GM12874 (cell line): ENCODE data around the gene CHIA.

Source experiments
- TF ChIP-seq, protein P1 (sequence below): IDR thresholded peaks from 2 replicates; pipeline ENCODE4 v1.5.1; 2011; ENCODE audit warnings: low read depth, mild to moderate bottlenecking, control low read depth, low read length, moderate library complexity; ENCODE audit not compliant: insufficient read depth

The CHIA gene

GRCh38 chr1:111274653-111275052 is 16.0 kb upstream of the CHIA start:
- TF ChIP-seq, protein P1, sequence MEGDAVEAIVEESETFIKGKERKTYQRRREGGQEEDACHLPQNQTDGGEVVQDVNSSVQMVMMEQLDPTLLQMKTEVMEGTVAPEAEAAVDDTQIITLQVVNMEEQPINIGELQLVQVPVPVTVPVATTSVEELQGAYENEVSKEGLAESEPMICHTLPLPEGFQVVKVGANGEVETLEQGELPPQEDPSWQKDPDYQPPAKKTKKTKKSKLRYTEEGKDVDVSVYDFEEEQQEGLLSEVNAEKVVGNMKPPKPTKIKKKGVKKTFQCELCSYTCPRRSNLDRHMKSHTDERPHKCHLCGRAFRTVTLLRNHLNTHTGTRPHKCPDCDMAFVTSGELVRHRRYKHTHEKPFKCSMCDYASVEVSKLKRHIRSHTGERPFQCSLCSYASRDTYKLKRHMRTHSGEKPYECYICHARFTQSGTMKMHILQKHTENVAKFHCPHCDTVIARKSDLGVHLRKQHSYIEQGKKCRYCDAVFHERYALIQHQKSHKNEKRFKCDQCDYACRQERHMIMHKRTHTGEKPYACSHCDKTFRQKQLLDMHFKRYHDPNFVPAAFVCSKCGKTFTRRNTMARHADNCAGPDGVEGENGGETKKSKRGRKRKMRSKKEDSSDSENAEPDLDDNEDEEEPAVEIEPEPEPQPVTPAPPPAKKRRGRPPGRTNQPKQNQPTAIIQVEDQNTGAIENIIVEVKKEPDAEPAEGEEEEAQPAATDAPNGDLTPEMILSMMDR = no peak

DNA sequence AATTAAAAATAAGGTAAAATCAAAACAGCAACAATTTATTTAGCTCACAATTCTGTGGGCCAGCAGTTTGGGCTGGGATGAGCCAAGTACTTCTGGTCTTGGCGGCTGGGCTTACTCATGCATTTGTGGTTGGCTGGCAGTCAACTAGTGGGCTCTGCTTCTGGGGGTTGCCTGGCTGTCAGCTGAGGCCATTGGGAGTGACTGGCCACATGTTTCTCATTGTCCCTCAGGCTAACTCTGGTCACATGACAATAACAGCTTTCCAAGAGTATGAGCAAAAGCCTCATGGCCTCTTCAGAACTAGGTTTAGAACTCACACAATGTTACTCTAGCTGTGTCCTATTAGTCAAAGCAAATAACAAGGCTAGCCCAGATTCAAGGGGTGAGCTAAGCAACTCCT is 15.6 kb upstream of the CHIA start:
- TF ChIP-seq, protein P1 = no peak

GRCh38 chr1:111275780-111276433 is 14.7 kb upstream of the CHIA start:
- TF ChIP-seq, protein P1 = no peak

DNA sequence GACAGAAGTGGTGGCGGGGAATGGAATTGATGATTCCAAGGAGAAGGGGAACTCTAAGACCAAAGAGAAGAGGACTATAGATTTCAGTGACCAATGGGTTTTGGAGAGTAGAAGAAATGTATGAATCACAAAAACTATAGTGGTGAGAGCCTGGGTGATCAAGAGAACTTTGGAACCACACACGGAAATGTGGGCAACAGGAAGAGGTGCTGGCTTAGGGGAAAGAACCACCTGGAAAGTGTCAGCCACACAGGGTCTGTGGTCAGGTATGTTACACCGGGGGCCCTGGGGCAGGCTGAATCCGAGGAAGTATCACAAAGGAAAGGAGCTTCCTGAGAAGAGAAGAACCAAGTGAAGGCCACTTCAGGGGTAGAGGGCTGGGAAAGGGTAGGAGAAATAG is 11.5 kb upstream of the CHIA start:
- TF ChIP-seq, protein P1 = no peak

GRCh38 chr1:111280267-111280666 is 10.4 kb upstream of the CHIA start:
- TF ChIP-seq, protein P1 = no peak

GRCh38 chr1:111281411-111281810 is 9.2 kb upstream of the CHIA start:
- TF ChIP-seq, protein P1 = no peak

DNA sequence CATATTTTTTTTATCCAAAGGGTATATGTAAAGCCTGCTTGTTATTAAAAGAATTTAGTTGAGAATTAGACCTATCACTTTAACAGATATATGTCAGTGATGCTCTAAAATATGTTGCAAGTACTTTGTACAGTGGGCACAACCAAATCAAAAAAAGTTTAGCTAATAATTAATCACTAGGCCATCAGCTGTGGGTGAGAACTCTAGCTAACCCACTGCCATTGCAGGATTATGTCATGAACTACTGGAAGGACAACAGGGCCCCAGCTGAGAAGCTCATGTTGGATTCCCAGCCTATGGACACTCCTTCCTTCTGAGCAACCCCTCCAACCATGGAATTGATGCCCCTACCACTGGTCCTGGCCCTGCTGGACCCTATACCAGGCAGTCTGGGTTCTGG is 6.8 kb upstream of the CHIA start:
- TF ChIP-seq, protein P1 = no peak

- TF ChIP-seq, protein P1 = no peak
These were observed 4.8 kb upstream of the CHIA start for GRCh38 chr1:111285879-111286278.
